Stimulated activated CD8-positive, alpha-beta memory T cell treated with anti-CD3 and anti-CD28 coated beads, Interleukin-4, amount 100 ng/mL, for 48 hours (primary cell): ENCODE results near the gene EZR.
"Not testable (repeated sequence)": the region's sequence is repeated elsewhere in the genome, so short reads cannot be mapped to it uniquely, and the experiment has no call there.

Source experiments
- DNase-seq: peaks from one replicate; pipeline ENCODE4 v3.0.0-alpha.2; 2020

Gene EZR

GRCh38 chr6:158793432-158793831 is 25.7 kb downstream of the EZR start:
- DNase-seq: peak; percentile 25

- DNase-seq: not testable (repeated sequence)
These were observed 26.7 kb downstream of the EZR start for GRCh38 chr6:158792505-158792904.

GRCh38 chr6:158791274-158791855 is 27.8 kb downstream of the EZR start:
- DNase-seq: no peak

- peak; percentile 38 for DNase-seq
These were observed 29.9 kb downstream of the EZR start for GRCh38 chr6:158789115-158789917.

- DNase-seq: no peak
These were observed 31.8 kb downstream of the EZR start for GRCh38 chr6:158787395-158787794.

- peak; percentile 19 for DNase-seq
These were observed 32.4 kb downstream of the EZR start for GRCh38 chr6:158786645-158787304.

- DNase-seq: peak; percentile 19
These were observed 34.1 kb downstream of the EZR start for GRCh38 chr6:158785036-158785435.

- DNase-seq: no peak
These were observed 34.7 kb downstream of the EZR start for GRCh38 chr6:158784505-158784904.

- DNase-seq: no peak
These were observed 35.3 kb downstream of the EZR start for GRCh38 chr6:158783851-158784250.

- no peak for DNase-seq
These were observed 36.1 kb downstream of the EZR start for GRCh38 chr6:158783167-158783450.

- DNase-seq: no peak
These were observed 36.6 kb downstream of the EZR start for GRCh38 chr6:158782432-158783166.

GRCh38 chr6:158781692-158782373 is 37.3 kb downstream of the EZR start:
- DNase-seq: no peak

- no peak for DNase-seq
These were observed 38.0 kb downstream of the EZR start for GRCh38 chr6:158780988-158781691.

- DNase-seq: no peak
These were observed 38.8 kb downstream of the EZR start for GRCh38 chr6:158780246-158780884.

GRCh38 chr6:158778005-158778527 is 41.1 kb downstream of the EZR start:
- DNase-seq: no peak

- DNase-seq: no peak
These were observed 41.7 kb downstream of the EZR start for GRCh38 chr6:158777510-158777909.

- no peak for DNase-seq
These were observed 42.4 kb downstream of the EZR start for GRCh38 chr6:158776737-158777136.

- DNase-seq: no peak
These were observed 43.3 kb downstream of the EZR start for GRCh38 chr6:158775832-158776231.

GRCh38 chr6:158774717-158775449 is 44.3 kb downstream of the EZR start:
- DNase-seq: no peak

- no peak for DNase-seq
These were observed 45.4 kb downstream of the EZR start for GRCh38 chr6:158773581-158774449.
